IPS DF 6.9 (cell line): Measurements from ENCODE around the gene ZNHIT1.

Source experiments
- DNase-seq: peaks from one replicate; pipeline ENCODE4 v3.0.0-alpha.2; 2013; ENCODE audit warnings: low read depth, low spot score
- H3K27ac ChIP-seq: one replicate; pipeline ENCODE4 v1.5.1; 2013; ENCODE audit warnings: low read length, control low read depth
- H3K27me3 ChIP-seq: 2 replicates; pipeline ENCODE4 v1.6.1; 2013; ENCODE audit warnings: mild to moderate bottlenecking, low read length; ENCODE audit not compliant: control insufficient read depth, insufficient read depth
- H3K36me3 ChIP-seq: 2 replicates; pipeline ENCODE4 v1.6.1; 2013; ENCODE audit warnings: low read length; ENCODE audit not compliant: control insufficient read depth, insufficient read depth
- H3K4me1 ChIP-seq: 2 replicates; pipeline ENCODE4 v1.6.1; 2013; ENCODE audit warnings: low read length; ENCODE audit not compliant: control insufficient read depth, insufficient read depth
- H3K4me3 ChIP-seq: 2 replicates; pipeline ENCODE4 v1.5.1; 2013; ENCODE audit warnings: mild to moderate bottlenecking, low read length
- H3K9me3 ChIP-seq: 2 replicates; pipeline ENCODE4 v1.6.1; 2013; ENCODE audit warnings: low read length, inconsistent platforms; ENCODE audit not compliant: control insufficient read depth, insufficient read depth
- WGBS: extraction: QIAGEN DNeasy Blood & Tissue Kit; methylation state at CpG from one replicate; pipeline ENCODE4 v1.1.7; 2013; ENCODE audit warnings: mixed read lengths, missing lambda C conversion rate; ENCODE audit not compliant: insufficient read length, insufficient coverage; 5-methylcytosine and 5-hydroxymethylcytosine counted together

ZNHIT1 gene

GRCh38 chr7:101217388-101218235 lies at the start of gene ZNHIT1, which contains the start of gene PLOD3:
Gene ZNHIT1, plus strand, starts transcription at chr7:101218165. Its CDS starts 31 bp downstream, at chr7:101218196.
Gene PLOD3, minus strand, starts transcription at chr7:101217581. Its CDS starts 307 bp downstream, at chr7:101217274.
- no peaks in the 10 kb centered on the region for H3K9me3 ChIP-seq
- no peaks in the 10 kb centered on the region for H3K36me3 ChIP-seq
- H3K4me1 ChIP-seq = peaks cover 4% of the 10 kb centered on the region
- peak; percentile 97 for DNase-seq
- no peak within 1 kb of the TSS for H3K27ac ChIP-seq
- peak within 1 kb of the TSS; percentile 81 for H3K4me3 ChIP-seq
- H3K27me3 ChIP-seq = no peaks in the 10 kb centered on the region
- no CpG with 5 or more reads among the region's 57 CpGs for WGBS

DNA sequence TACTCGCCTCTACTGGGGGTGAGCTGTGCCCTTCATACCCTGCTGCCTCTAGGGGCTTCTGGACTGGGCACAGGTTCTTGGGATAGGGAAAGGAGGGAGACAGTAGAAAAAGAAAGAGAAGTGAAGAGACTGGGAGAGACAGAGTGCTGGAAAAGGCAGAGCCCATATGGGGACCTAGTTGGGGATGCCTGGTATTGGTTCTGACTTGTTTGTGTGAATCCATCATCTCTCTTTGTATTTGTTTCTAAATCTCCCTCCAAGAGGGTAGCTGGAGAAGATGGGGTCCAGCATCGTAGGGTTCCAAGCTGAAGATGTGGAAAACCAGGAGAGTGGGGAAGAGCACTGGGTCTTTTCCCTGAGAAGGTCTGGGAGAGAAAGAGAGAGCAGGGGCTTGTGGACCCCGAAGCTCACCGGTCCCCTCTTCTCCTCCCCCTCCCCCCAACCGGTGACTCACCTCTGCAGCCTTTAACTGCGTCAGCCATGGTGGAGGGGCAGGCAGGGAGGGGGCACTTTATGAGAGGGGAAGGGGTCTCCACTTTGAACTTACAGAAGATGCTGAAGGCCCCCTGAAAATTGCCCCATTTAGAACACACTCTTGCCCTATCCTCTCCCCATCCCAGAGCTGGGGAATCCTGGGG lies 49.4 kb upstream of the ZNHIT1 start:
- no peak for DNase-seq
- Histone ChIP-seq H3K36me3 (no peaks in the 10 kb centered on the region; the same call in 1 of the 2 replicates), H3K27me3 (peaks cover 52% of the 10 kb centered on the region), H3K27ac (no peak overlapping the region), H3K4me1 (peaks cover 29% of the 10 kb centered on the region), H3K4me3 (no peak overlapping the region), H3K9me3 (no peaks in the 10 kb centered on the region)
- WGBS = no CpG with 5 or more reads among the region's 6 CpGs

DNA sequence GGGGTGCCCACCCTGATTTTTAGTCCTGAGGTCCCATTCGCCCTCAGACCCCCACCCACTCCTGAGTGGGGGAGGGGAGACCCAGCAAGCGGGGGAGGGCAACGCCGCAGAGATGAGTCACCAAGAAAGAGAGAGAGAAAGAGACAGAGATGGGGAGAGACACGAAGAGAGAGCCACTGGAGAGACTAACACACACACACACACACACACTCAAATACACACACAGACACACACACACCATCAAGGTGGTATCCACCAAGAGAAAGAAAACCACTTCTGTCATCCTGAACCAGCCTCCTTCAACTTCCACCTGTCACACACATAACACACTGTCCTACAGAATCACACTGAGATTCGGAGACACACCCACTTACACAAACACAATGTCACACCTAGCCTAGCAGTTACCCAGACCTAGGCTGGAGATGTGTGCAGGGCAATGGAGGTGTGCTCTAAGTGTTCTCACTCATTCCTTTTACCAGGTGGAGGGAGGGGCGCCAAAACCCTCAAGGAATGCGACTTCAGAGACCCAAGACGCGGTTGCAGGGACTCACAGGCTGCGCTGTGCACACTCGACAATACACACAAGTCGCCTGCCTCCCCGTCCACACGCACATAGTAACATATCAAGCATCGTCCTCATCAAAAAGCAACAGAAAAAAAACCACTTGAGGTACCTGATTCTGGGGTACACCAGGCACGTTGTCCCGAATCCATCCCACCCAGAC lies 48.7 kb upstream of the ZNHIT1 start:
- Histone ChIP-seq H3K27ac (no peak overlapping the region), H3K36me3 (no peaks in the 10 kb centered on the region; the same call in 1 of the 2 replicates), H3K9me3 (no peaks in the 10 kb centered on the region), H3K4me3 (peak overlapping the region; percentile 11; the same call in 1 of the 2 replicates), H3K27me3 (peaks cover 54% of the 10 kb centered on the region), H3K4me1 (peaks cover 29% of the 10 kb centered on the region)
- no peak for DNase-seq
- no CpG with 5 or more reads among the region's 18 CpGs for WGBS

DNA sequence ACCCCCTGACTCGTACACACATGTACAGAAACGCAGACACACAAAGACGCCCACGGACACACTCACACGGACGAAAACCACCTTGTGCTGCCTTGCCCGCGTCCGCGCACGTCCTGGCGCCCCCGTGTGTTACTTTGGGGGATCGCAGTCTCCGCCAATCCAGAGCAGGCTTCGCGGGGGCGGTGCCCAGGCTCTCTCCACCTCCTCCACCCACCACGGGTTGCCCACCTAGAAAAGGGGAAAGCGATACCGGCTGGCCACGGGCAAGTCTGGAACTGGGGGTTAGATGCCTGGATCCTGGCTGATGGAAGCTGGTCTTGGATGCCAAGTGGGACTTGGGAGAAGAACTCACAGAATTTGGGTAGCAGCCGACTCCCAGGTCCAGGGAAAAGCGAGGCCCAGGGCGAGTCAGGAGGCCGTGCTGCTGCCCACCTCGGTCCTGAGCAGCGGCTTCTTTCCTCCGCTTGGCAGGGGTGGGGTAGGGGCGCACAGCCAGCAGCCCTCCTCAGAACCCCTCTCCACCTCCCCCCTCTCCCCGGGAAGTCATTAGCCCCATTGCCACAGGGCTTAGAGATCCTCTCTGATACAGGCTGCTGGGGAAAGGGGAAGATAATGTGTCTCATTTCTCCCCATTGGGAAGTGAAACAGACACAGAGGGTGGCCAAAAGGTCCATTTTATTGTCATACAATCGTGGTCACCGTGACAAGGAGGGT lies 48.0 kb upstream of the ZNHIT1 start:
- Histone ChIP-seq H3K27ac (no peak overlapping the region), H3K36me3 (no peaks in the 10 kb centered on the region; the same call in 1 of the 2 replicates), H3K9me3 (no peaks in the 10 kb centered on the region), H3K27me3 (peaks cover 51% of the 10 kb centered on the region), H3K4me1 (peaks cover 29% of the 10 kb centered on the region), H3K4me3 (peak overlapping the region; percentile 11; the same call in 1 of the 2 replicates)
- no CpG with 5 or more reads among the region's 33 CpGs for WGBS
- DNase-seq = no peak

- Histone ChIP-seq H3K27me3 (peaks cover 55% of the 10 kb centered on the region), H3K36me3 (no peaks in the 10 kb centered on the region; the same call in 1 of the 2 replicates), H3K4me3 (no peak overlapping the region), H3K9me3 (no peaks in the 10 kb centered on the region), H3K4me1 (peaks cover 27% of the 10 kb centered on the region), H3K27ac (no peak overlapping the region)
- WGBS = no CpG with 5 or more reads among the region's 17 CpGs
- DNase-seq = no peak
Observed at GRCh38 chr7:101170617-101171441, 47.1 kb upstream of the ZNHIT1 start.

DNA sequence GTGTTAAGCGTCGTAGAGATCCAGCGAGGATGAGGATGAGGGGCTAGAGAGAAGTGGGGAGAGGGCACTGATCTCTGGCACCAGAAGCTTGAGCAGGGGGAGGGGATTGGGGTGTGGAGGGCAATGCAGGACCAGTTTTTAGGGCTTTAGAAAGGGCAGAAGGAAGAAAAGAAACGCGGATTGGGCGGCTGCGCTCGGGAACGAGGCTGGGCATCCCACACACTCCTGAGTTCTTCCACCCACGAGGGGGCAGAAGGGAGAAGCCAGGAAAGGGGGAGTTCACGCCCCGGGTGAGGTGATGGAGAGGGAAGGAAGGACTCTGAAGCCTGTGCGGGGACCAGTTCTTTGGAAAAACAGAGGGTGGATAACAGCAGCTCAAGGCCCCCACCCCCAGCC lies 46.5 kb upstream of the ZNHIT1 start:
- WGBS = no CpG with 5 or more reads among the region's 13 CpGs
- no peaks in the 10 kb centered on the region for H3K9me3 ChIP-seq
- peaks cover 56% of the 10 kb centered on the region for H3K27me3 ChIP-seq
- no peak overlapping the region for H3K27ac ChIP-seq
- peaks cover 27% of the 10 kb centered on the region for H3K4me1 ChIP-seq
- no peak overlapping the region; the same call in 1 of the 2 replicates for H3K4me3 ChIP-seq
- no peak for DNase-seq
- H3K36me3 ChIP-seq = no peaks in the 10 kb centered on the region; the same call in 1 of the 2 replicates

DNA sequence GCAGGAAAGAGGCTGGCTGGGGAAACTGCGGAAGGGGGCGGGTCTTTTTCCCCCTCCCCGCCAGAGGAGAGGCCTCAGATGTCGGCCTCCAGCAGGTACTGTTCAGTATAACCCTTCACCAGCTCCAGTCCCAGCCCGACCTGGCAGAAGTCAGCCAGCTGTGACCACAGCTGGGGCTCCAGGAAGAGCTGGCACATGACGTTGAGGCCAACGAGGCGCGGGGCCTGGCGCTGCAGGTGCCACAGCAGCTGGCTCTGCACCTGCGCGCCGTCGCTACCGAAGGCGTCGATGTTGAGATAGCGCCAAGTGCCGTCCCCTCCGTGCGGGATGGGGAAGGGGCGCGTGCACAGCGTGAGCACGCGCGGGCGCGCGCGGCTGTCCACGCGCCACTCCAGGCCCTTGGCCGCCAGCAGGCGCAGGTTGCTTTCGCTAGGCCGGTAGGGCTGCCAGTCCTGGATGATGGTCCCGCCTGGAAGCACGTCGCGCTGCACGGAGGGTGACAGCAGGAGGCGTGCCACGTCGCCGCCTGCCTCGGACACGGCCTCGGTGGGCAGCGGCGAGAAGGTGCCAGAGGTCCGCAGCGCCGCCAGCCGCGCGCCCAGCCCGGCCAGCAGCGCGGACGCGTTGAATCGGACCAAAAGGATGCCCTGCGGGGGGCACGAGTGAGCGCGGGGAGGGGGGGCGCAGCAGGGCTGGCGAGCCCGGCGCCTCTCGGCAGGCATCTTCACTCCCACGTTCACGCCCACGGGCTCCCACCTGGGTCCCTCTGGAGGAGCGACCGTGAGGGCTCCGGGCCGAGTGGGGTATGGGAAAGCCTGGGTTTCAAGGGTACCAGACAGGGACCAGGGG lies 45.7 kb upstream of the ZNHIT1 start:
- WGBS = no CpG with 5 or more reads among the region's 79 CpGs
- H3K27me3 ChIP-seq = peaks cover 56% of the 10 kb centered on the region
- H3K4me1 ChIP-seq = peaks cover 27% of the 10 kb centered on the region
- H3K9me3 ChIP-seq = no peaks in the 10 kb centered on the region
- no peak for DNase-seq
- H3K4me3 ChIP-seq = peak overlapping the region; percentile 34
- H3K36me3 ChIP-seq = no peaks in the 10 kb centered on the region; the same call in 1 of the 2 replicates
- H3K27ac ChIP-seq = no peak overlapping the region

DNA sequence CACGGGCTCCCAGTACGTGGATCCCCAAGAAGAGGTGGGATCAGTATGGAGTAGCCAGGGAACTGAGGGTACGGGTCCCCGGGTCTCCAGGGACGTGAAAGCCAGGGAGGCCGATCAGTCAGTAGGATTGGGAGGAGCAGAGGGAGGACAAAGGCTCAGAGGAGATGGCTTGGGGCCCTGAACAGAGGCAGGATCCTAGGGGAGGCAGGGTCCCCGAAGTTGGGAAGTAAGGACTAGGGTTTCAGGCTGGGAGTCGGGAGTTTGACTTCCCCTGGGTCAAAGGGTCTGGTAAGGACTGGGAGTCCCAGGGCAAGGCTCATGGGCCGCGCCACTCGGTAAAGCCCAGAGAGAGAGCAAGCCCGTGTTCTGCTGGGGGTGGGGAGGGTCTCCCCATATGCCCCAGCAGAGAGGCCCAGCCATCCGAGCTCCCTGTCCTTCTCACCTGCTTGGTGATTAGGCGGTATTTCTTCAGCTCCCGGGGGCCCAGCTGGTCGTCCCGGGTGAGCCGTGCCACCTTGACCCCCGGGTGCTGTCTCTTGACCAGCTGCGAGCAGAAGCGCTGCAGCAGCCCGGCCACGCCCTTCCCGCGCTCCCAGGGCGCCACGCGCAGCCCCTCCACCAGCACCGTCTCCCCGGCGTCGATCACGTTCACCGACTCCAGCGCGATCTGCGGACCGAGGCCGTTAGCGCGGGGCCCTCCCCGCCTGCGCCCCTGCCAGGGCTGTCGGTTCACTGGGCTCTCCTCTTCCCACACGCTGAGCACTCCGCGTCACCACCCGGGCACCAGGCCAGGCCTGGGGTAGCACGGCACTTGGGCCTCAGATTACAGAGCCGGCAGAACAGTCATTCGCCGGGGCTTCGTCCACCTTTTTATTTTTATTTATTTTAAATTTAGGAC lies 44.9 kb upstream of the ZNHIT1 start:
- H3K36me3 ChIP-seq = no peaks in the 10 kb centered on the region; the same call in 1 of the 2 replicates
- peaks cover 61% of the 10 kb centered on the region for H3K27me3 ChIP-seq
- H3K27ac ChIP-seq = no peak overlapping the region
- WGBS = no CpG with 5 or more reads among the region's 53 CpGs
- H3K4me1 ChIP-seq = peaks cover 23% of the 10 kb centered on the region
- H3K9me3 ChIP-seq = no peaks in the 10 kb centered on the region
- no peak for DNase-seq
- peak overlapping the region; percentile 34; the same call in 1 of the 2 replicates for H3K4me3 ChIP-seq
